ENCODE results near the gene XKRX. TPM values are rescaled to one million over a fixed set of nuclear protein-coding genes. Genes with fewer than 3 reads are reported as not detected.

The XKRX gene
- total RNA-seq, 1 experiment from 2014 or later, result 0.21 TPM

DNA sequence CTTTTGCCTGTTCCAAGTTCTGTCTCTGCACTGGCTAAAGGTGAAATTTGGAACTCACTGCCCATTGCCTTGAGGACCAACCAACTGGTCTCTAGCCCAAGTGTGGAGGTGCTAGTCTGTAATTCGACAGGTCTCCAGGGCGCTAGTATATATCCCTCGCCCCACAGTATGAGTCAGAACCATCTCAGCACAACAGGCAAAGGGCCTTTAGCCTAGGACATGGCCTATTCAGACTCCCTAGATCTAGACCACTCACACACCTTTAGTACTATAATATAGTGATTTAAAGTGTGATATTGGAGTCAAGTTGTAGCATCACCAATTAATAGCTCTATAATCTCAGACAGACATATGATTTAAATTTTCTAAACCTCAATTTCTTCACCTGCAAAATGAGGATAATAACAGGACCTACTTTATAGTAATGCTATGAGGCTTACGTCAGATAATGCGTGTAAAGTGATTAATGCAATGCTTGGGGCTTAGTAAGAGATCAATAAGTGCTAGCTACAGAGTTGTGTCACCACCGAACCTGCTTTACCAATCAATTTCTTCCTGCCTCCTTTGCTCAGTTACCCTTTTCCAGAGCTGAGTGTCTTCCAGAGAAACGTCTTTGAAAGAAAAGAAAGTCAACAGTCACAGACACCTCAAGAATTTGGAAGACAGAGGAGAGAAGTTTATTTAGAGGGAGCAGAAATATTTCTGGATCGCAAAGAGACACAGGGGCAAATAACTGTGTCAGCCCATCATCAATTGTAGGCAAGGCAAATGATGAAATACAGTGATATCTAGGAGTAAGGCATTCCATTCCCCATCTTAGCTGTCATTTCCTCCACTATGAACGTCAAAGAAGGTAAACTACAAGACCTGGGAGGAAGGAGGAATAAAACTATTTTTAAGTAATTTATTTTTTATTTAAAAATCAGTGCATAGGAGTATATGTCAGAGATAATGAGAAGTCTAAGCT is 56.8 kb downstream of the XKRX start:
- POLR2A ChIA-PET, result interaction anchor here (0.8 kb wide), 1 partner anchor 519 kb away, joined by 3 read pairs; the partner anchor contains the start of gene RPL36A
- Histone ChIP-seq H3K27ac (ENCODE audit: low read length) (no peak overlapping the region), H3K4me1 (ENCODE audit: control insufficient read depth, insufficient read depth, low read length) (no peaks in the 10 kb centered on the region), H3K9me3 (ENCODE audit: control insufficient read depth, insufficient read depth, low read depth, low read length) (no peaks in the 10 kb centered on the region), H3K4me3 (ENCODE audit: low read depth in 2 of 2, low read length in 2 of 2) (no peak overlapping the region), H3K36me3 (ENCODE audit: control insufficient read depth, insufficient read depth, low read length) (no peaks in the 10 kb centered on the region), H3K27me3 (ENCODE audit: control insufficient read depth, insufficient read depth, low read length) (no peaks in the 10 kb centered on the region; the same call in 1 of the 2 replicates)
- DNase-seq (ENCODE audit: low read depth, low spot score) (no peak), ATAC-seq (no peak)
- CTCF ChIA-PET, result no interaction called here
- in situ Hi-C loops (cut with HindIII; ENCODE audit: low pct_unique_long_range_greater_than_20kb, low sequenced_read_pairs) (no loop called here), intact Hi-C loops (cut with micrococcal nuclease; ENCODE audit: unreplicated experiment) (no loop called here)
- no TSS peak for BruUV-seq (replicated peaks)
- TF ChIP-seq, protein P1, sequence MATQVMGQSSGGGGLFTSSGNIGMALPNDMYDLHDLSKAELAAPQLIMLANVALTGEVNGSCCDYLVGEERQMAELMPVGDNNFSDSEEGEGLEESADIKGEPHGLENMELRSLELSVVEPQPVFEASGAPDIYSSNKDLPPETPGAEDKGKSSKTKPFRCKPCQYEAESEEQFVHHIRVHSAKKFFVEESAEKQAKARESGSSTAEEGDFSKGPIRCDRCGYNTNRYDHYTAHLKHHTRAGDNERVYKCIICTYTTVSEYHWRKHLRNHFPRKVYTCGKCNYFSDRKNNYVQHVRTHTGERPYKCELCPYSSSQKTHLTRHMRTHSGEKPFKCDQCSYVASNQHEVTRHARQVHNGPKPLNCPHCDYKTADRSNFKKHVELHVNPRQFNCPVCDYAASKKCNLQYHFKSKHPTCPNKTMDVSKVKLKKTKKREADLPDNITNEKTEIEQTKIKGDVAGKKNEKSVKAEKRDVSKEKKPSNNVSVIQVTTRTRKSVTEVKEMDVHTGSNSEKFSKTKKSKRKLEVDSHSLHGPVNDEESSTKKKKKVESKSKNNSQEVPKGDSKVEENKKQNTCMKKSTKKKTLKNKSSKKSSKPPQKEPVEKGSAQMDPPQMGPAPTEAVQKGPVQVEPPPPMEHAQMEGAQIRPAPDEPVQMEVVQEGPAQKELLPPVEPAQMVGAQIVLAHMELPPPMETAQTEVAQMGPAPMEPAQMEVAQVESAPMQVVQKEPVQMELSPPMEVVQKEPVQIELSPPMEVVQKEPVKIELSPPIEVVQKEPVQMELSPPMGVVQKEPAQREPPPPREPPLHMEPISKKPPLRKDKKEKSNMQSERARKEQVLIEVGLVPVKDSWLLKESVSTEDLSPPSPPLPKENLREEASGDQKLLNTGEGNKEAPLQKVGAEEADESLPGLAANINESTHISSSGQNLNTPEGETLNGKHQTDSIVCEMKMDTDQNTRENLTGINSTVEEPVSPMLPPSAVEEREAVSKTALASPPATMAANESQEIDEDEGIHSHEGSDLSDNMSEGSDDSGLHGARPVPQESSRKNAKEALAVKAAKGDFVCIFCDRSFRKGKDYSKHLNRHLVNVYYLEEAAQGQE (IDR thresholded peaks at IDR 0.05; ENCODE audit: insufficient read depth in 1 of 2, low read depth in 2 of 2, low read length in 1 of 2), result no peak
- TF ChIP-seq, protein P2, sequence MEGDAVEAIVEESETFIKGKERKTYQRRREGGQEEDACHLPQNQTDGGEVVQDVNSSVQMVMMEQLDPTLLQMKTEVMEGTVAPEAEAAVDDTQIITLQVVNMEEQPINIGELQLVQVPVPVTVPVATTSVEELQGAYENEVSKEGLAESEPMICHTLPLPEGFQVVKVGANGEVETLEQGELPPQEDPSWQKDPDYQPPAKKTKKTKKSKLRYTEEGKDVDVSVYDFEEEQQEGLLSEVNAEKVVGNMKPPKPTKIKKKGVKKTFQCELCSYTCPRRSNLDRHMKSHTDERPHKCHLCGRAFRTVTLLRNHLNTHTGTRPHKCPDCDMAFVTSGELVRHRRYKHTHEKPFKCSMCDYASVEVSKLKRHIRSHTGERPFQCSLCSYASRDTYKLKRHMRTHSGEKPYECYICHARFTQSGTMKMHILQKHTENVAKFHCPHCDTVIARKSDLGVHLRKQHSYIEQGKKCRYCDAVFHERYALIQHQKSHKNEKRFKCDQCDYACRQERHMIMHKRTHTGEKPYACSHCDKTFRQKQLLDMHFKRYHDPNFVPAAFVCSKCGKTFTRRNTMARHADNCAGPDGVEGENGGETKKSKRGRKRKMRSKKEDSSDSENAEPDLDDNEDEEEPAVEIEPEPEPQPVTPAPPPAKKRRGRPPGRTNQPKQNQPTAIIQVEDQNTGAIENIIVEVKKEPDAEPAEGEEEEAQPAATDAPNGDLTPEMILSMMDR (IDR thresholded peaks at IDR 0.05), result no peak
- no peak for TF ChIP-seq POLR2AphosphoS5 (IDR thresholded peaks at IDR 0.05; ENCODE audit: low read depth, low read length)
- TF ChIP-seq SIN3A (IDR thresholded peaks at IDR 0.05; ENCODE audit: borderline replicate concordance, insufficient read depth, low read depth, low read length), result no peak
- no peak for TF ChIP-seq TCF7L2 (IDR thresholded peaks at IDR 0.05; ENCODE audit: low read depth, low read length)

DNA sequence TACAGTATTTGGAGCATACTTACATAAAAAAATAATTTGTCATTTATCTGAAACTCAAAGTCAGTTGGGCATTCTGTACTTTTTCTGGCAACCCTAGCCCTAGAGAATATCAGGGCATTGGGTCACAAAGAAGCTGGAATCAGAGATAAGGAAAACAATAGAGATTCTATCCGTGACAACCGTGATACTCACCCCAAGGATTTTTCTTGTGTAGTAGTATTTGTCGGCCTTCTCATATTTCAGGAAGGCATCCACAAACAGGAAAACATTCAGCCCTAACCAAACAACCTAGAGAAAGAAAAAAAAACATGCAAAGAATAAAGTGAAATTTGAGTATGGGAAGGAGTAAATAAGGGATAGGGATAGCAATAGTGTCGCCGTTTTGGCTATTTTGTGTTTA is 58.2 kb downstream of the XKRX start:
- no peak for ATAC-seq
- DNase-seq (ENCODE audit: low read depth, low spot score), result no peak
- CTCF ChIA-PET, result no interaction called here

More for the DNA sequence above, 58.2 kb downstream of the XKRX start:
- POLR2A ChIA-PET, result no interaction called here
- in situ Hi-C loops (cut with HindIII; ENCODE audit: low pct_unique_long_range_greater_than_20kb, low sequenced_read_pairs) (no loop called here), intact Hi-C loops (cut with micrococcal nuclease; ENCODE audit: unreplicated experiment) (no loop called here)
- TF ChIP-seq POLR2AphosphoS5 (IDR thresholded peaks at IDR 0.05; ENCODE audit: low read depth, low read length) (no peak), SIN3A (IDR thresholded peaks at IDR 0.05; ENCODE audit: borderline replicate concordance, insufficient read depth, low read depth, low read length) (no peak), TCF7L2 (IDR thresholded peaks at IDR 0.05; ENCODE audit: low read depth, low read length) (no peak)
- TF ChIP-seq, protein P2 (IDR thresholded peaks at IDR 0.05), result no peak
- TF ChIP-seq, protein P1 (IDR thresholded peaks at IDR 0.05; ENCODE audit: insufficient read depth in 1 of 2, low read depth in 2 of 2, low read length in 1 of 2), result no peak
- BruUV-seq (replicated peaks), result no TSS peak
- Histone ChIP-seq H3K4me3 (ENCODE audit: low read depth in 2 of 2, low read length in 2 of 2) (no peak overlapping the region), H3K36me3 (ENCODE audit: control insufficient read depth, insufficient read depth, low read length) (no peaks in the 10 kb centered on the region), H3K27me3 (ENCODE audit: control insufficient read depth, insufficient read depth, low read length) (no peaks in the 10 kb centered on the region; the same call in 1 of the 2 replicates), H3K27ac (ENCODE audit: low read length) (no peak overlapping the region), H3K9me3 (ENCODE audit: control insufficient read depth, insufficient read depth, low read depth, low read length) (no peaks in the 10 kb centered on the region), H3K4me1 (ENCODE audit: control insufficient read depth, insufficient read depth, low read length) (no peaks in the 10 kb centered on the region)

Data from Panc1 (cell line).